ENCODE measurements around the gene CWC22.

- TF ChIP-seq CTCF (IDR thresholded peaks at IDR 0.05): no peak
- TF ChIP-seq EZH2 (IDR thresholded peaks at IDR 0.05; ENCODE audit: borderline replicate concordance, insufficient read depth, low read depth, low read length, poor library complexity, severe bottlenecking): no peak
Measured at GRCh38 chr2:179948058-179948457, 59.0 kb downstream of the CWC22 start.
